ENCODE measurements around the gene SIRT2.

- TF ChIP-seq SRF (IDR thresholded peaks at IDR 0.05; ENCODE audit: low read depth) (no peak), TCF7L2 (IDR thresholded peaks at IDR 0.05; ENCODE audit: borderline replicate concordance, extremely low read depth, insufficient read depth, insufficient read length) (no peak), CTCF (IDR thresholded peaks at IDR 0.05 in 2 of 3, conservative IDR thresholded peaks at IDR 0.05 in 1 of 3; ENCODE audit: borderline replicate concordance in 1 of 3, insufficient read depth in 1 of 3, low read depth in 2 of 3, low read length in 2 of 3) (no peak), POLR2AphosphoS5 (IDR thresholded peaks at IDR 0.05; ENCODE audit: low read depth, low read length) (no peak), MAX (IDR thresholded peaks at IDR 0.05) (no peak), SIN3A (IDR thresholded peaks at IDR 0.05; ENCODE audit: low read depth) (no peak), FOSL1 (IDR thresholded peaks at IDR 0.05; ENCODE audit: low read depth) (no peak), SP1 (IDR thresholded peaks at IDR 0.05; ENCODE audit: low read depth) (no peak), YY1 (IDR thresholded peaks at IDR 0.05; ENCODE audit: extremely low read depth, insufficient replicate concordance, low read depth, low read length) (no peak), CBX3 (IDR thresholded peaks at IDR 0.05; ENCODE audit: low read depth) (no peak), POLR2A (IDR thresholded peaks at IDR 0.05; ENCODE audit: borderline replicate concordance, extremely low read depth, insufficient read depth, insufficient read length) (no peak), ZBTB33 (IDR thresholded peaks at IDR 0.05; ENCODE audit: extremely low read depth, insufficient replicate concordance, low read length) (no peak), REST (IDR thresholded peaks at IDR 0.05; ENCODE audit: low read depth) (no peak), EZH2 (IDR thresholded peaks at IDR 0.05) (no peak)
Observed at GRCh38 chr19:38939957-38940356, 40.5 kb upstream of the SIRT2 start.

Measured in HCT116 (cell line).